ELR (cell line): ENCODE results near the gene ABHD1.
"Not testable (repeated sequence)": the region's sequence is repeated elsewhere in the genome, so short reads cannot be mapped to it uniquely, and the experiment has no call there.

Experiments used
- DNase-seq: peaks from one replicate; pipeline ENCODE4 v3.0.0-alpha.2; 2015; ENCODE audit warnings: low read depth

ABHD1 gene

DNA sequence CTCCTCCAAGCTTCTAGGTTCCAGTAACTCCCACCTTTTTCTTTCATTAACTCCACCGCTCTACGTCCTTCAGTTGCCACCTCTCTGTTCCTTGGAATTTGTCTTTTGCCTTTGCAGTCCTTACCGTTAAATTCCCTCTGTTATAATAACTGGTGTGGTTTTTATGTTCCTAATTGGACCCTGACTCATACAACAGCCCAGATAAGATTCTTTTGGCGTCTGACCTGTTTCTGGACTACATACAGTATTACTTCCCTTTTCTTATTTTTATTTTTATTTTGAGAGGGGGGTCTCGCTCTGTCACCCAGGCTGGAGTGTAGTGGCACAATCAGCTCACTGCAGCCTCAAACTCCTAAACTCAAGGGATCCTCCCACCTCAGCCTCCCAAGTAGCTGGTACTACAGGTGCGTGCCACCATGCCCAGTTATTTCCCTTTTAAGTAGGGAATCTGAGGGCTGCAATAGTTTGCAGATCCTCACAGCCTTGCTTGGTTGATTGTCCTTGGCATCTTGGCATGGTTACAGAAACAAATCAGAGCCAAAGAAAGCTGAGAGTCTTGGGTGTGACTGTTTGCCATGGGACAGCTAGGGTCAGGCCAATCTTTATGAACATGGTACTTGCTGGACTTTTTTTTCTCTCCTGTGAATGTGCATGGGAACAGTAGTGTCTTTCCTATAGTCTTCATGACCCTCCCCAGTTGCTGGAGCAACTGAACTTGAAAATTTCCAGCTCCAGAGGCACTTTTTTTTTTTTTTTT lies 47.1 kb downstream of the ABHD1 start:
- no peak for DNase-seq

DNA sequence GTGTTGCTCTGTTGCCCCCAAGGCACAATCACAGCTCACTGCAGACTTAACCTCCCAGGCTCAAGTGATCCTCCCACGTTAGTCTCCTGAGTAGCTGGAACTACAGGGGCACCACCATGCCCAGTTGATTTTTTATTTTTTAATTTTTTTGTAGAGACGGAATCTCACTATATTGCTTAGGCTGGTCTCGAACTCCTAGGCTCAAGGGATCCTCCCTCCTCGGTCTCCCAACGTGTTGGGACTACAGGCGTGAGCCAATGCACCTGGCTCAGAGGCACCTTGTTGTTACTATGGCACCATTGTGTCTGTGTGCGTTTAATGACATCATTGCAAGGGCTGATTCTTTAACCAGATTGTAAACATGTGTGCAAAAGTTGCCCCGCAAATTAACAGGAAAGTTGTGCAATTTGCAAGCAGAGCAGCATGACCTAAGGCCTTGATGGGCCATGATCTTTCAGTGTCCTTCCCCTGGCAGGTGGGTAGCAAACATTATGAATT lies 47.8 kb downstream of the ABHD1 start:
- no peak for DNase-seq

DNA sequence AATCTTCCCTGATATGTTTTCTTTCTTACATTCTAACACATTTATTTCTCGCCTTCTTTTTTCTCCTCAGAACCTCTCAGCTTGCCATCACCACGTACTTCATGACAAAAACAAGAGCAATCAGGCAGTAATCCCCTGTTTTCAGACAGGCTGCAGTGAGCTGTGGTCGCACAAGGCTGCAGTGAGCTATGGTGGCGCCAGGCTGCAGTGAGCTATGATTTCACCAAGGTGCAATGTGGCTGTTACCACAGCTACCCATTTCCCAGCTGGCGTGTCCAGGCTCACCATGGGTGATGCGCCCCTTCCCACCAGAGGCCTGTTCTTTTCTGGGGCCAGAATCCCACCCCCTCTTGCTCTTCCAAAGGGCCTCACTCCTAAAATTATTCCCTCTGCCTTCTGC lies 51.0 kb downstream of the ABHD1 start:
- no peak for DNase-seq

DNA sequence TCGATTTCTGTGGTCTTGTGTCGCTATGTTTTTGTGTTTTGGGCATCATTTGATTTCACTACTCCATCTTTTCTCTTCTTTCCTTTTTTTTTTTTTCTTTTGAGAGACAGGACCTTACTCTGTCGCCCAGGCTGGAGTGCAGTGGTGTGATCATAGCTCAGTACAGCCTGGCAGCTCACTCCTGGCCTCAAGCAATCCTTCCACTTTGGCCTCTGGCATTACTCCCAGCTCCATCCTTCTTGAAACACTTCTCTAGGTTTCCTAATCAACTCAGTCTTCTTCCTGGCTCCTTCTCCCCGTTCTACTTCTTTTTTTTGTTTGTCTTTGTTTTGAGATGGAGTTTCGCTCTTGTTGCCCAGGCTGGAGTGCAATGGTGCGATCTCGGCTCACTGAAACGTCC lies 51.7 kb downstream of the ABHD1 start:
- DNase-seq, result no peak

DNA sequence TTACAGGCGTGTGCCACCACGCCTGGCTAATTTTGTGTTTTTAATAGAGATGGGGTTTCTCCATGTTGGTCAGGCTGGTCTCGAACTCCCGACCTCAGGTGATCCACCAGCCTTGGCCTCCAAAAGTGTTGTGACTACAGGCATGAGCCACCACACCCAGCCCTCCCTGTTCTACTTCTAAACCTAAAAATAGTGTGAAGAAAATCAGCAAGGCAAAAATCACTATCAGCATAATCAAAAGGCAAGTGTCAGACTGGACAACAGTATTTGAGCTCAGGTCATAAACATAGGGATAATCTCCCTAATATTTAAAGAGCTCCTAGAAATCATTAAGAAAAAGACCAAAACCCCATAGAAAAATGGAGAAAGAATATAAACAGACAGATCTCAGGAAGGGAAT lies 52.2 kb downstream of the ABHD1 start:
- not testable (repeated sequence) for DNase-seq

DNA sequence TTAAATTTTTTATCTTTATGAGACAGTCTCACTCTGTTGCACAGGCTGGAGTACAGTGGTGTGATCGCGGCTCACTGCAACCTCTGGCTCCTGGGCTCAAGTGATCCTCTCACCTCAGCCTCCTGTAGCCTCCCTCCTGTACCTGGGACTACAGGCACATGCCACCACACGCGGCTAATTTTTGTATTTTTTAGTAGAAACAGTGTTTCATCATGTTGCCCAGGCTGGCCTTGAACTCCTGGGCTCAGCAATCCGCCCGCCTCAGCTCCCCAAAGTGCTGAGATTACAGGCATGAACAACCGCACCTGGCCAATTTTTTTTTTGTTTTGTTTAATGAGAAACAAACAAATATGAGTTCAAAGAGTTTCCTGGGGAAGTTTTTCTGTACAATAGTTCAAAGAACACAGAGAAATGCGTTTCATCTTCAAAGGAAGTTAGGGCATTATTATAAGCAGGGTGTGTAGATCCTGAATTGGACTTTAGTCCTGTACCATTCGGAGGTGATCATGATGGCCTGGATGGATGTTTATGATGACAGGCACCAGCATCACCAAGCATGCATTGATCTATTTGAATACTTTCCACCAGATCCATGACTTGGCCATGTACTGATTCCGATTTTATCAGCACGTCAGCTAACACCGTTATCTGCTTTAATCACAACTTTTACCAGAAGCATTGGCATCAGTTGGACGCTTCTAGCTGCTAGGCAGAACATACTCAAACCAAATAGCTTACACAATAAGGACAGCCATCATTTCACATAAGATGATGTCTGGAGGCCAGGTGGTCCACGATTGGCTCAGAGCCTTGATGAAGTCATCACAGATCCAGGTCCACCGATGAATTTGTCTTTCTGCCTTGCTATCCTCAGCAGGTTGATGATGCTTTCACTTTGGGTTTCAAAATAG lies 54.1 kb downstream of the ABHD1 start:
- DNase-seq, result no peak

DNA sequence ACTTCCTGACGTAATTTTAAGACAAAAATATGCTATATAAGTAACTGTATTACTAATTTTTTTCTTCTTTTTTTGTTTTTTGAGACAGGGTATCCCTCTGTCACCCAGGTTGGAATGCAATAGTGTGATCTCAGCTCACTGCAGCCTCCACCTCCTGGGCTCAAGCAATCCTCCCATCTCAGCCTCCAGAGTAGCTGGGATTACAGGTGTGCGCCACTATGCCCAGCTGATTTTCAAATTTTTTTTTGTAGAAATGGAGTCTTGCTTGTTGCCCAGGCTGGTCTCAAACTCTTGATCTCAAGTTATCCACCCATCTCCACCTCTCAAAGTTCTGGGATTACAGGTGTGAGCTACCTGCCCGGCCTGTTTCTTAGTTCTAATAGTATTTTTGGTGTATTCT lies 54.9 kb downstream of the ABHD1 start:
- no peak for DNase-seq

DNA sequence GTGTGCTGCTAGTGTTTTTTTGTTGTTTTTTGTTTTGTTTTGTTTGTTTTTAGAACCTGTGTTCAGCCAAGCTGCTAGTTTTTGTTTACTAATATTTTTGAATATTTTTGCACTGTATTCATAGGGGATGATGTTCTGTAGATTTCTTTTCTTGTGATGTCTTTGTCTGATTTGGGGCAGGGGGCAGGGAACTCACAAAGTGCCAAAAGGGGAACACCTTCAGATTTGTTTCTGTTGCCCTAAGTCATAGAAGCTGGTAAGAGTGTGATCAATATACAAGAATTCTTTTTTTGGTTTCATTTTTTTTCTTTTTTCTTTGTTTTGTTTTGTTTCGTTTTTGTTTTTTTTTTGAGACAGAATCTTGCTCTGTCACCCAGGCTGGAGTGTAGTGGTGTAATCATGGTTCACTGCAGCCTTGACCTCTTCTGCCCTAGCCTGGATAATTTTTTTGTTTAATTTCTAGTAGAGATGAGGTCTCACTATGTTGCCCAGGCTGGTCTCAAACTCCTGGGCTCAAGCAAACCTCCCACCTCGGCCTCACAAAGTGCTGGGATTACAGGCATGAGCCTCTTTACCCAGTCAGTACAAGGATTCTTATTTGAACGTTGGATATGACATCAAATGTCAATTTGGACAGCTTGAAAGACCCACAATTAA lies 55.9 kb downstream of the ABHD1 start:
- no peak for DNase-seq
